GM12878 (cell line): ENCODE results near the gene KCTD8. TPM values are rescaled to one million over a fixed set of nuclear protein-coding genes. Genes with fewer than 3 reads are reported as not detected.

Experiments
- ATAC-seq: fragments of 200-7000 bp; cut with Tn5 transposase; 3 replicates; pipeline ENCODE4 v1.9.1; 2020; ENCODE audit warnings: mild to moderate bottlenecking, moderate library complexity
- BruUV-seq: library from RNA; stranded (reverse); fragments of 400-500 nt; replicated peaks from 2 replicates; lab custom pipeline; 2021; lab: Mats Ljungman, UMichigan
- CTCF ChIA-PET: fragments of 300-600 bp; sonication (Branson Sonifier 250); formaldehyde crosslinking; extraction: SDS; loops from one replicate; lab custom pipeline; 2021; ENCODE audit warnings: inconsistent platforms; lab: Yijun Ruan, JAX
- POLR2A ChIA-PET: fragments of 350-600 bp; formaldehyde crosslinking; extraction: SDS; loops from one replicate; lab custom pipeline; 2021; ENCODE audit warnings: inconsistent platforms; lab: Charles Lee
- RAD21 ChIA-PET: fragments of 300-600 bp; sonication (Branson Sonifier 250); formaldehyde crosslinking; loops from one replicate; lab custom pipeline; 2023; ENCODE audit warnings: antibody characterized with exemption; ENCODE audit not compliant: unreplicated experiment; lab: Charles Lee
- SMC1A ChIA-PET: fragments of 300-600 bp; sonication (Branson Sonifier 250); formaldehyde crosslinking; loops from one replicate; lab custom pipeline; 2023; ENCODE audit not compliant: unreplicated experiment, uncharacterized antibody; lab: Charles Lee
- DNase-seq: peaks from one replicate; pipeline ENCODE4 v3.0.0-alpha.2; 2011; ENCODE audit warnings: low read depth, low spot score
- FAIRE-seq: peaks from 3 replicates; lab custom pipeline; 2011; peaks lifted over from hg19 to GRCh38; lab: Jason Lieb, UNC
- H2AFZ ChIP-seq: 2 replicates; pipeline ENCODE4 v1.6.0; 2011; ENCODE audit warnings: low read depth, low read length, control low read depth; ENCODE audit not compliant: control insufficient read depth
- H3K27ac ChIP-seq: 2 replicates; pipeline ENCODE4 v1.5.1; 2011; ENCODE audit warnings: control low read depth; ENCODE audit not compliant: control insufficient read depth, insufficient read depth
- H3K27me3 ChIP-seq, 2 experiments: replicated peaks in 1 of 2; 2 replicates each; pipeline versions ENCODE4 v1.6.0 to v1.6.1; 2011; ENCODE audit warnings: low read length in 1 of 2; ENCODE audit not compliant: control insufficient read depth in 2 of 2, insufficient read depth in 2 of 2
- H3K36me3 ChIP-seq, 2 experiments: 2 replicates each; pipeline ENCODE4 v1.5.1; 2011; ENCODE audit warnings: low read length in 1 of 2; ENCODE audit not compliant: control insufficient read depth in 2 of 2, insufficient read depth in 2 of 2
- H3K4me1 ChIP-seq: 2 replicates; pipeline ENCODE4 v1.6.1; 2011; ENCODE audit warnings: mild to moderate bottlenecking, low read length, moderate library complexity, mixed read lengths; ENCODE audit not compliant: control insufficient read depth, insufficient read depth
- H3K4me2 ChIP-seq: 2 replicates; pipeline ENCODE4 v1.6.0; 2011; ENCODE audit warnings: control low read depth; ENCODE audit not compliant: control insufficient read depth, insufficient read depth
- H3K4me3 ChIP-seq: fragments of 200-600 bp; sonication (generic); 2 replicates; pipeline ENCODE4 v1.5.1; 2016
- H3K79me2 ChIP-seq: 2 replicates; pipeline ENCODE4 v1.6.0; 2011; ENCODE audit warnings: low read length; ENCODE audit not compliant: control insufficient read depth, insufficient read depth
- H3K9ac ChIP-seq: 2 replicates; pipeline ENCODE4 v1.8.0; 2011; ENCODE audit warnings: low read length, control low read depth, mixed read lengths; ENCODE audit not compliant: control insufficient read depth, insufficient read depth
- H3K9me3 ChIP-seq: replicated peaks from 3 replicates; pipeline ENCODE4 v1.5.1; 2011; ENCODE audit warnings: mild to moderate bottlenecking, low read length; ENCODE audit not compliant: control insufficient read depth, insufficient read depth
- H4K20me1 ChIP-seq: 2 replicates; pipeline ENCODE4 v1.6.0; 2011; ENCODE audit not compliant: control insufficient read depth, insufficient read depth
- CHD2 ChIP-seq: IDR thresholded peaks from 2 replicates; pipeline ENCODE4 v1.6.1; 2011; ENCODE audit warnings: low read depth, low read length, improper control_type of control experiment, borderline replicate concordance
- CREM ChIP-seq: IDR thresholded peaks from 2 replicates; pipeline ENCODE4 v1.6.1; 2014; ENCODE audit warnings: antibody characterized with exemption, low read depth
- ESRRA ChIP-seq: IDR thresholded peaks from 2 replicates; pipeline ENCODE4 v1.6.1; 2012; ENCODE audit warnings: mild to moderate bottlenecking, low read length, improper control_type of control experiment
- HDAC6 ChIP-seq: fragments of 200-600 bp; sonication (generic); IDR thresholded peaks from one replicate; pipeline ENCODE4 v1.8.0; 2017; ENCODE audit warnings: antibody characterized with exemption; ENCODE audit not compliant: unreplicated experiment
- IKZF1 ChIP-seq: fragments of 450-650 bp; conservative IDR thresholded peaks from 2 replicates; pipeline ENCODE4 v1.6.1; 2017; ENCODE audit warnings: antibody characterized with exemption, mild to moderate bottlenecking
- MEF2B ChIP-seq: fragments of 450-650 bp; IDR thresholded peaks from 2 replicates; pipeline ENCODE4 v1.6.1; 2018; ENCODE audit warnings: mild to moderate bottlenecking, moderate library complexity; ENCODE audit not compliant: partially characterized antibody, poor library complexity, severe bottlenecking
- SIN3A ChIP-seq: IDR thresholded peaks from 2 replicates; pipeline ENCODE4 v1.6.1; 2012; ENCODE audit warnings: low read depth, low read length, improper control_type of control experiment
- SMAD5 ChIP-seq: IDR thresholded peaks from 2 replicates; pipeline ENCODE4 v1.6.1; 2016; ENCODE audit warnings: antibody characterized with exemption, low read depth
- SMC3 ChIP-seq: IDR thresholded peaks from 2 replicates; pipeline ENCODE4 v1.6.1; 2011; ENCODE audit warnings: low read length, improper control_type of control experiment, borderline replicate concordance
- WRNIP1 ChIP-seq: IDR thresholded peaks from 2 replicates; pipeline ENCODE4 v1.6.1; 2011; ENCODE audit warnings: low read depth, low read length, improper control_type of control experiment, borderline replicate concordance
- ZNF592 ChIP-seq: fragments of 450-650 bp; IDR thresholded peaks from 2 replicates; pipeline ENCODE4 v1.6.1; 2017; ENCODE audit warnings: mild to moderate bottlenecking, moderate library complexity
- WGBS: methylation state at CpG from one replicate; pipeline ENCODE4 v1.1.6; 2016; ENCODE audit warnings: low lambda C conversion rate; ENCODE audit not compliant: insufficient replicate concordance, insufficient coverage; ENCODE audit errors: missing lambda C conversion rate; 5-methylcytosine and 5-hydroxymethylcytosine counted together
- in situ Hi-C: fragments of 300-500 bp; cut with MboI; formaldehyde crosslinking; loops from 9 replicates; pipeline ENCODE4 v1.14.3; 2018; ENCODE audit warnings: mixed read lengths
- intact Hi-C: fragments of 100-400 bp; cut with micrococcal nuclease; formaldehyde crosslinking; loops from one replicate; pipeline ENCODE4 v1.14.2; 2022; ENCODE audit not compliant: unreplicated experiment
- polyA plus RNA-seq, 11 experiments: library from polyadenylated mRNA; depleted of rRNA in 4 of 11; unstranded in 6 of 11; stranded (reverse) in 5 of 11; fragments of >200 nt; fragmentation: Nextera tagmentation in 4 of 11; fragmentation: Illumina TruSeq in 1 of 11; extraction: Ambion mirVana in 4 of 11; extraction: Trizol in 1 of 11; gene quantifications; 1 replicate in 1 of 11; 2 replicates in 10 of 11; pipeline versions ENCODE4 v1.2.1 to v1.2.3, GENCODE V29; 2011 to 2016; ENCODE audit warnings: inconsistent platforms in 2 of 11, missing spikeins in 2 of 11, low read depth in 1 of 11
- total RNA-seq, 4 experiments: library from RNA; depleted of rRNA in 3 of 4; stranded (reverse); fragments of >200 nt in 3 of 4; fragmentation: Illumina TruSeq in 1 of 4; extraction: Trizol in 1 of 4; gene quantifications; 2 replicates each; pipeline versions ENCODE4 v1.2.1 to v1.2.3, GENCODE V29; 2013 to 2021
- TF ChIP-seq, protein P1 (sequence below): fragments of 450-650 bp; formaldehyde crosslinking; IDR thresholded peaks from 2 replicates; pipeline ENCODE4 v1.4.0; 2022; ENCODE audit warnings: mild to moderate bottlenecking, moderate library complexity
- TF ChIP-seq, protein P2 (sequence below): fragments of 450-650 bp; IDR thresholded peaks from 2 replicates; pipeline ENCODE4 v1.6.1; 2018; ENCODE audit warnings: mild to moderate bottlenecking, low read depth, moderate library complexity; ENCODE audit not compliant: partially characterized antibody
- TF ChIP-seq, protein P3 (sequence below): IDR thresholded peaks from 2 replicates; pipeline ENCODE4 v1.6.1; 2012; ENCODE audit warnings: low read depth, low read length, improper control_type of control experiment

KCTD8 gene
- total and polyA plus RNA-seq, 10 of the 15 experiments (the other 5 are each of a cell fraction or from before 2014, with no cell fraction given): 0.06 TPM; not detected in 9

- Histone ChIP-seq H2AFZ (no peak overlapping the region), H3K27me3 (no peaks in the 10 kb centered on the region), H3K9me3 (no peaks in the 10 kb centered on the region), H3K36me3 (no peaks in the 10 kb centered on the region), H3K9ac (no peak overlapping the region), H3K4me1 (no peaks in the 10 kb centered on the region), H3K4me2 (no peak overlapping the region), H3K79me2 (no peaks in the 10 kb centered on the region)
- RAD21 ChIA-PET: no interaction called here
- ATAC-seq: no peak
- intact Hi-C loops: no loop called here
- no peak for FAIRE-seq
- POLR2A ChIA-PET: no interaction called here
- SMC1A ChIA-PET: no interaction called here
- CTCF ChIA-PET: no interaction called here
- 0% methylated on average over 1 of the region's 1 CpG for WGBS
- TF ChIP-seq IKZF1: no peak
- no peak for TF ChIP-seq ZNF592
- TF ChIP-seq SMAD5: no peak
- no peak for TF ChIP-seq SIN3A
- TF ChIP-seq, protein P1, sequence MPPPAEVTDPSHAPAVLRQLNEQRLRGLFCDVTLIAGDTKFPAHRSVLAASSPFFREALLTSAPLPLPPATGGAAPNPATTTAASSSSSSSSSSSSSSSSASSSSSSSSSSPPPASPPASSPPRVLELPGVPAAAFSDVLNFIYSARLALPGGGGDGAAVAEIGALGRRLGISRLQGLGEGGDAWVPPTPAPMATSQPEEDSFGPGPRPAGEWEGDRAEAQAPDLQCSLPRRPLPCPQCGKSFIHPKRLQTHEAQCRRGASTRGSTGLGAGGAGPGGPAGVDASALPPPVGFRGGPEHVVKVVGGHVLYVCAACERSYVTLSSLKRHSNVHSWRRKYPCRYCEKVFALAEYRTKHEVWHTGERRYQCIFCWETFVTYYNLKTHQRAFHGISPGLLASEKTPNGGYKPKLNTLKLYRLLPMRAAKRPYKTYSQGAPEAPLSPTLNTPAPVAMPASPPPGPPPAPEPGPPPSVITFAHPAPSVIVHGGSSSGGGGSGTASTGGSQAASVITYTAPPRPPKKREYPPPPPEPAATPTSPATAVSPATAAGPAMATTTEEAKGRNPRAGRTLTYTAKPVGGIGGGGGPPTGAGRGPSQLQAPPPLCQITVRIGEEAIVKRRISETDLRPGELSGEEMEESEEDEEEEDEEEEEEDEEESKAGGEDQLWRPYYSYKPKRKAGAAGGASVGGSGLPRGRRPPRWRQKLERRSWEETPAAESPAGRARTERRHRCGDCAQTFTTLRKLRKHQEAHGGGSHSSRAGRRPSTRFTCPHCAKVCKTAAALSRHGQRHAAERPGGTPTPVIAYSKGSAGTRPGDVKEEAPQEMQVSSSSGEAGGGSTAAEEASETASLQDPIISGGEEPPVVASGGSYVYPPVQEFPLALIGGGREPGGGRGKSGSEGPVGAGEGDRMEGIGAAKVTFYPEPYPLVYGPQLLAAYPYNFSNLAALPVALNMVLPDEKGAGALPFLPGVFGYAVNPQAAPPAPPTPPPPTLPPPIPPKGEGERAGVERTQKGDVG (CRISPR knock-in tag): no peak
- TF ChIP-seq WRNIP1: no peak
- TF ChIP-seq, protein P2, sequence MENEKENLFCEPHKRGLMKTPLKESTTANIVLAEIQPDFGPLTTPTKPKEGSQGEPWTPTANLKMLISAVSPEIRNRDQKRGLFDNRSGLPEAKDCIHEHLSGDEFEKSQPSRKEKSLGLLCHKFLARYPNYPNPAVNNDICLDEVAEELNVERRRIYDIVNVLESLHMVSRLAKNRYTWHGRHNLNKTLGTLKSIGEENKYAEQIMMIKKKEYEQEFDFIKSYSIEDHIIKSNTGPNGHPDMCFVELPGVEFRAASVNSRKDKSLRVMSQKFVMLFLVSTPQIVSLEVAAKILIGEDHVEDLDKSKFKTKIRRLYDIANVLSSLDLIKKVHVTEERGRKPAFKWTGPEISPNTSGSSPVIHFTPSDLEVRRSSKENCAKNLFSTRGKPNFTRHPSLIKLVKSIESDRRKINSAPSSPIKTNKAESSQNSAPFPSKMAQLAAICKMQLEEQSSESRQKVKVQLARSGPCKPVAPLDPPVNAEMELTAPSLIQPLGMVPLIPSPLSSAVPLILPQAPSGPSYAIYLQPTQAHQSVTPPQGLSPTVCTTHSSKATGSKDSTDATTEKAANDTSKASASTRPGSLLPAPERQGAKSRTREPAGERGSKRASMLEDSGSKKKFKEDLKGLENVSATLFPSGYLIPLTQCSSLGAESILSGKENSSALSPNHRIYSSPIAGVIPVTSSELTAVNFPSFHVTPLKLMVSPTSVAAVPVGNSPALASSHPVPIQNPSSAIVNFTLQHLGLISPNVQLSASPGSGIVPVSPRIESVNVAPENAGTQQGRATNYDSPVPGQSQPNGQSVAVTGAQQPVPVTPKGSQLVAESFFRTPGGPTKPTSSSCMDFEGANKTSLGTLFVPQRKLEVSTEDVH: no peak
- TF ChIP-seq HDAC6: no peak
- TF ChIP-seq, protein P3, sequence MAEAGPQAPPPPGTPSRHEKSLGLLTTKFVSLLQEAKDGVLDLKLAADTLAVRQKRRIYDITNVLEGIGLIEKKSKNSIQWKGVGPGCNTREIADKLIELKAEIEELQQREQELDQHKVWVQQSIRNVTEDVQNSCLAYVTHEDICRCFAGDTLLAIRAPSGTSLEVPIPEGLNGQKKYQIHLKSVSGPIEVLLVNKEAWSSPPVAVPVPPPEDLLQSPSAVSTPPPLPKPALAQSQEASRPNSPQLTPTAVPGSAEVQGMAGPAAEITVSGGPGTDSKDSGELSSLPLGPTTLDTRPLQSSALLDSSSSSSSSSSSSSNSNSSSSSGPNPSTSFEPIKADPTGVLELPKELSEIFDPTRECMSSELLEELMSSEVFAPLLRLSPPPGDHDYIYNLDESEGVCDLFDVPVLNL: no peak
- TF ChIP-seq ESRRA: no peak
- TF ChIP-seq CREM: no peak
- no peak for TF ChIP-seq SMC3
- TF ChIP-seq MEF2B: no peak
- no peak for TF ChIP-seq CHD2
- TF ChIP-seq, all 136 proteins: peak for 0
- no peak for DNase-seq
- in situ Hi-C loops: no loop called here
- Histone ChIP-seq H3K4me3 (no peak overlapping the region), H3K27ac (no peak overlapping the region), H4K20me1 (no peaks in the 10 kb centered on the region)
- BruUV-seq: no TSS peak
Observed at GRCh38 chr4:44194365-44194764, 254.2 kb downstream of the KCTD8 start.
